Medulla oblongata (tissue), 1 donor: ENCODE data around the gene TET2.

ENCODE experiments used
- DNase-seq: peaks from one replicate; pipeline ENCODE4 v3.0.0-alpha.2; 2015; ENCODE audit errors: extremely low spot score

TET2 gene

GRCh38 chr4:105182211-105182610, 35.5 kb downstream of the TET2 start:
- DNase-seq: no peak

GRCh38 chr4:105184316-105184980, 37.8 kb downstream of the TET2 start:
- no peak for DNase-seq

GRCh38 chr4:105186701-105187161, 40.1 kb downstream of the TET2 start:
- DNase-seq: no peak

GRCh38 chr4:105189855-105190650, 43.4 kb downstream of the TET2 start:
- DNase-seq: peak; percentile 33

- DNase-seq: no peak
Observed at GRCh38 chr4:105191621-105192210, 45.0 kb downstream of the TET2 start.

GRCh38 chr4:105192474-105192873, 45.8 kb downstream of the TET2 start:
- DNase-seq: no peak

- no peak for DNase-seq
Observed at GRCh38 chr4:105192910-105193309, 46.2 kb downstream of the TET2 start.

- DNase-seq: no peak
Observed at GRCh38 chr4:105193536-105193935, 46.9 kb downstream of the TET2 start.

- no peak for DNase-seq
Observed at GRCh38 chr4:105194328-105195231, 47.9 kb downstream of the TET2 start.

GRCh38 chr4:105196523-105197145, 50.0 kb downstream of the TET2 start:
- DNase-seq: peak; percentile 60

GRCh38 chr4:105197777-105198176, 51.1 kb downstream of the TET2 start:
- DNase-seq: no peak

- no peak for DNase-seq
Observed at GRCh38 chr4:105198541-105198940, 51.9 kb downstream of the TET2 start.

- DNase-seq: no peak
Observed at GRCh38 chr4:105206214-105206613, 59.5 kb downstream of the TET2 start.

GRCh38 chr4:105207386-105207785, 60.7 kb downstream of the TET2 start:
- no peak for DNase-seq

- DNase-seq: no peak
Observed at GRCh38 chr4:105208561-105208960, 61.9 kb downstream of the TET2 start.

GRCh38 chr4:105210916-105211315, 64.2 kb downstream of the TET2 start:
- no peak for DNase-seq

GRCh38 chr4:105215609-105216313, 69.1 kb downstream of the TET2 start:
- no peak for DNase-seq

GRCh38 chr4:105225500-105225899, 78.8 kb downstream of the TET2 start:
- no peak for DNase-seq

- no peak for DNase-seq
Observed at GRCh38 chr4:105227054-105227453, 80.4 kb downstream of the TET2 start.

- no peak for DNase-seq
Observed at GRCh38 chr4:105230287-105230686, 83.6 kb downstream of the TET2 start.

- DNase-seq: no peak
Observed at GRCh38 chr4:105232374-105232773, 85.7 kb downstream of the TET2 start.
